ENCODE results near the gene KLHL40. TPM values are rescaled to one million over a fixed set of nuclear protein-coding genes. Genes with fewer than 3 reads are reported as not detected.

The KLHL40 gene
- total RNA-seq, 1 donor, result not detected

- Histone ChIP-seq H2AFZ (ENCODE audit: low read length) (no peak overlapping the region), H3K4me2 (ENCODE audit: insufficient read depth, low read length) (no peak overlapping the region), H3K36me3 (ENCODE audit: insufficient read depth, low read length) (no peaks in the 10 kb centered on the region), H3K4me1 (ENCODE audit: insufficient read depth, low read length) (no peaks in the 10 kb centered on the region), H4K20me1 (ENCODE audit: insufficient read depth, low read length) (no peaks in the 10 kb centered on the region), H3K4me3 (ENCODE audit: insufficient read depth, low read length) (no peak overlapping the region), H3K27me3 (ENCODE audit: insufficient read depth, low read length) (no peaks in the 10 kb centered on the region), H3K79me2 (ENCODE audit: insufficient read depth, low read length) (no peaks in the 10 kb centered on the region), H3K27ac (ENCODE audit: low read depth, low read length) (no peak overlapping the region), H3K9me3 (ENCODE audit: low read depth, low read length) (no peaks in the 10 kb centered on the region)
- TF ChIP-seq CTCF (IDR thresholded peaks at IDR 0.05; ENCODE audit: extremely low read depth, low read depth, low read length), result no peak
- no peak for DNase-seq (ENCODE audit: insufficient read length, low spot score, missing footprints)
Measured at GRCh38 chr3:42734263-42734860, 49.0 kb downstream of the KLHL40 start.

GRCh38 chr3:42735019-42735418, 49.7 kb downstream of the KLHL40 start:
- Histone ChIP-seq H3K4me1 (ENCODE audit: insufficient read depth, low read length) (no peaks in the 10 kb centered on the region), H3K27me3 (ENCODE audit: insufficient read depth, low read length) (no peaks in the 10 kb centered on the region), H3K27ac (ENCODE audit: low read depth, low read length) (no peak overlapping the region), H2AFZ (ENCODE audit: low read length) (no peak overlapping the region), H3K79me2 (ENCODE audit: insufficient read depth, low read length) (no peaks in the 10 kb centered on the region), H3K9me3 (ENCODE audit: low read depth, low read length) (no peaks in the 10 kb centered on the region), H3K4me2 (ENCODE audit: insufficient read depth, low read length) (no peak overlapping the region), H4K20me1 (ENCODE audit: insufficient read depth, low read length) (no peaks in the 10 kb centered on the region), H3K36me3 (ENCODE audit: insufficient read depth, low read length) (no peaks in the 10 kb centered on the region), H3K4me3 (ENCODE audit: insufficient read depth, low read length) (no peak overlapping the region)
- DNase-seq (ENCODE audit: insufficient read length, low spot score, missing footprints), result peak; percentile 36
- TF ChIP-seq CTCF (IDR thresholded peaks at IDR 0.05; ENCODE audit: extremely low read depth, low read depth, low read length), result no peak

GRCh38 chr3:42735615-42736014, 50.3 kb downstream of the KLHL40 start:
- no peak for TF ChIP-seq CTCF (IDR thresholded peaks at IDR 0.05; ENCODE audit: extremely low read depth, low read depth, low read length)
- no peak overlapping the region for H3K27ac ChIP-seq (ENCODE audit: low read depth, low read length)
- no peak for DNase-seq (ENCODE audit: insufficient read length, low spot score, missing footprints)
- H3K79me2 ChIP-seq (ENCODE audit: insufficient read depth, low read length), result no peaks in the 10 kb centered on the region
- H3K36me3 ChIP-seq (ENCODE audit: insufficient read depth, low read length), result no peaks in the 10 kb centered on the region
- H3K4me1 ChIP-seq (ENCODE audit: insufficient read depth, low read length), result no peaks in the 10 kb centered on the region
- H3K4me3 ChIP-seq (ENCODE audit: insufficient read depth, low read length), result no peak overlapping the region
- no peak overlapping the region for H2AFZ ChIP-seq (ENCODE audit: low read length)
- H3K4me2 ChIP-seq (ENCODE audit: insufficient read depth, low read length), result no peak overlapping the region
- no peaks in the 10 kb centered on the region for H3K9me3 ChIP-seq (ENCODE audit: low read depth, low read length)
- no peaks in the 10 kb centered on the region for H3K27me3 ChIP-seq (ENCODE audit: insufficient read depth, low read length)
- H4K20me1 ChIP-seq (ENCODE audit: insufficient read depth, low read length), result no peaks in the 10 kb centered on the region

- Histone ChIP-seq H3K36me3 (ENCODE audit: insufficient read depth, low read length) (no peaks in the 10 kb centered on the region), H3K27ac (ENCODE audit: low read depth, low read length) (no peak overlapping the region), H4K20me1 (ENCODE audit: insufficient read depth, low read length) (no peaks in the 10 kb centered on the region), H3K79me2 (ENCODE audit: insufficient read depth, low read length) (no peaks in the 10 kb centered on the region), H3K4me3 (ENCODE audit: insufficient read depth, low read length) (no peak overlapping the region), H3K27me3 (ENCODE audit: insufficient read depth, low read length) (no peaks in the 10 kb centered on the region), H2AFZ (ENCODE audit: low read length) (no peak overlapping the region), H3K4me1 (ENCODE audit: insufficient read depth, low read length) (no peaks in the 10 kb centered on the region), H3K9me3 (ENCODE audit: low read depth, low read length) (no peaks in the 10 kb centered on the region), H3K4me2 (ENCODE audit: insufficient read depth, low read length) (no peak overlapping the region)
- no peak for TF ChIP-seq CTCF (IDR thresholded peaks at IDR 0.05; ENCODE audit: extremely low read depth, low read depth, low read length)
- DNase-seq (ENCODE audit: insufficient read length, low spot score, missing footprints), result no peak
Measured at GRCh38 chr3:42736081-42736480, 50.7 kb downstream of the KLHL40 start.
